Ectodermal cell (in vitro differentiated cells): ENCODE data around the gene SLC25A39.
"Not testable (repeated sequence)": the region's sequence is repeated elsewhere in the genome, so short reads cannot be mapped to it uniquely, and the experiment has no call there.

Source experiments
- H3K27ac ChIP-seq: 2 replicates; pipeline ENCODE4 v1.7.0; 2013; ENCODE audit warnings: mild to moderate bottlenecking, low read depth, low read length; ENCODE audit not compliant: insufficient read depth, poor library complexity, severe bottlenecking
- H3K27me3 ChIP-seq: 2 replicates; pipeline ENCODE4 v1.7.0; 2013; ENCODE audit warnings: mild to moderate bottlenecking, low read length; ENCODE audit not compliant: insufficient read depth, control insufficient read depth, poor library complexity, severe bottlenecking
- H3K36me3 ChIP-seq: one replicate; pipeline ENCODE4 v1.7.0; 2013; ENCODE audit warnings: low read length; ENCODE audit not compliant: control insufficient read depth, insufficient read depth
- H3K4me1 ChIP-seq: one replicate; pipeline ENCODE4 v1.7.0; 2013; ENCODE audit warnings: low read length; ENCODE audit not compliant: control insufficient read depth, insufficient read depth
- H3K4me3 ChIP-seq: 2 replicates; pipeline ENCODE4 v1.7.0; 2013; ENCODE audit warnings: low read depth, low read length, control low read depth; ENCODE audit not compliant: insufficient read depth
- H3K9me3 ChIP-seq: 2 replicates; pipeline ENCODE4 v1.7.0; 2013; ENCODE audit warnings: mild to moderate bottlenecking, low read length, moderate library complexity; ENCODE audit not compliant: control insufficient read depth
- WGBS, 2 experiments: methylation state at CpG; one replicate each; pipeline ENCODE4 v1.1.7; 2013; ENCODE audit warnings: missing lambda C conversion rate in 2 of 2; 5-methylcytosine and 5-hydroxymethylcytosine counted together

Gene SLC25A39

DNA sequence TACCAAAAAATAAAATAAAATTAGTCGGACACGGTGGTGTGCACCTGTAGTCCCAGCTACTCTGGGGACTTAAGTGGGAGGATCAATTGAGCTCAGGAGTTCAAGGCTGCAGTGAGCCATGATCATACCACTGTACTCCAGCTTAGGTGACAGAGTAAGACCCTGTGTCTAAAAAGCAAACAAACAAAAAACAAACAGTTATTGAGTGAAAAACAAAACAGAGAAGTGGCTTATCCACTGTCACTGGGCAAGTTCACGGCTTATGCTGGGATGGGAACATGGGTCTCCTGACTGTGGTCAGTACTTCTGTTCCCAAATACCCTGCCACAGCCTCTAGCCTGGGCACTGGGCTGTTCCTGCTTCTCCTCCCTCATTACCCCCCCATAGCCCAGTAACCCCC lies 10.9 kb upstream of the SLC25A39 start:
- no peak overlapping the region for H3K27ac ChIP-seq
- 77 to 93% methylated on average over 3 of the region's 3 CpGs for WGBS, 2 experiments
- H3K4me3 ChIP-seq: no peak overlapping the region
- no peaks in the 10 kb centered on the region for H3K9me3 ChIP-seq
- H3K4me1 ChIP-seq: no peaks in the 10 kb centered on the region
- no peaks in the 10 kb centered on the region for H3K27me3 ChIP-seq
- no peaks in the 10 kb centered on the region for H3K36me3 ChIP-seq

DNA sequence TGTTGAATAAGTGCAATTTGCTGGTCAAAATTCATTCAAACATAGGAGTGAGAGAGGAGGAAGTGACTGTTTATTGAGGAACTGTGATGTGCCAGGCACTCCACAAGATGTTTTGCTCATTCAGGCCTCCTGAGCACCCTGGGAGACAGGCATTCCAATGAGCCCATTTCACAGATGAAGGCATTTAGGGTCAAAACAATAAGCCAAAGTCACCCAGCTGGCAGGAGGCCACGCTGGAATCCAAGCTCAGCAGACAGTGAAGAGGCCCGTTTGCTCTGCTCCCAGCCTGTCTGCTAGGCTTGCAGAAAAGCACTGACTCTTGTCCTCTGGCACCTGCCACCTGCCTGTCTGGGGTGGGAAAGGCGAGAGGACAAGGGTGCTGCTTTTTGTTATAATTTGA lies 10.1 kb upstream of the SLC25A39 start:
- WGBS, 2 experiments: 54 to 57% methylated on average over 3 of the region's 3 CpGs
- no peaks in the 10 kb centered on the region for H3K36me3 ChIP-seq
- H3K4me3 ChIP-seq: no peak overlapping the region
- H3K4me1 ChIP-seq: no peaks in the 10 kb centered on the region
- H3K9me3 ChIP-seq: no peaks in the 10 kb centered on the region
- H3K27ac ChIP-seq: no peak overlapping the region
- no peaks in the 10 kb centered on the region for H3K27me3 ChIP-seq

DNA sequence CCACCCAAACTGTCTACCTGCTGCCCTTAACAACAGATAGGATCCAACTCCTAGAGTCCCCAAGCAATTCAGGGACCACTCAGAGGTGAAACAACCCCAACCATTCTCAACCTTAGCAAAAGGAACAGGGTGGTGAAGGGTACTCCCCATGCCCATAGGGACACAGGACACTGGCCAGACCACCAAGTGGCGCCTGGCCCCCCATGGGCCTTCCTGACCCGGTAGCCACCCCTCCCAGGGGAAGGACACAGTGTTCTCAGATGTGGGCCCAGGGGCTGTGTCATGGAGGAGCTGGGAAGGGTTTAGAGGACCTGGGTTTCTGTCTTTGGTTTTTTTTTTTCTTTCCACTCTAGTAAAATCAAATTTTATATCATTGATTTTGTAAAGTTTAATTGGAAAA lies 9.7 kb upstream of the SLC25A39 start:
- Histone ChIP-seq H3K4me1 (no peaks in the 10 kb centered on the region), H3K4me3 (no peak overlapping the region), H3K9me3 (no peaks in the 10 kb centered on the region), H3K27ac (no peak overlapping the region), H3K27me3 (no peaks in the 10 kb centered on the region), H3K36me3 (no peaks in the 10 kb centered on the region)
- WGBS, 2 experiments: 72 to 77% methylated on average over 2 of the region's 2 CpGs

DNA sequence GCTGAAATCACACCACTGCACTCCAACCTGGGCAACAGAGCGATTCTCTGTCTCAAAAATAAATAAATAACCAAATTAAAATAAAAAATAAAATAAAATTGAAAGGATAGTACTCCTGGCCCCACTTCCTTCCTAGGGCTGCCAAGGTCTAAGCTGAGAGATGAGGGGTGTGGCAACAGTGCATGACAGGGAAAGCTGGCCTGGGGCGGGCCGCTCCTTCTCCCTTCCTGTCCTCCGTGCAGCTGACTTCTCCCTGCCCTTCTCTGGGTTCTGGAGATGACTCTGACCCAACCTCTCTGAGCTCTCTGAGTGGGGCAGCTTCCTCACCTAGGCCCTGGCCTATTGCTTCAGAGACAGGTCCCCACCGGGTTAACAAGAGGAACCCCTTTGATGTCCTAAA lies 8.7 kb upstream of the SLC25A39 start:
- no peaks in the 10 kb centered on the region for H3K27me3 ChIP-seq
- WGBS, 2 experiments: 78 to 84% methylated on average over 4 of the region's 5 CpGs

DNA sequence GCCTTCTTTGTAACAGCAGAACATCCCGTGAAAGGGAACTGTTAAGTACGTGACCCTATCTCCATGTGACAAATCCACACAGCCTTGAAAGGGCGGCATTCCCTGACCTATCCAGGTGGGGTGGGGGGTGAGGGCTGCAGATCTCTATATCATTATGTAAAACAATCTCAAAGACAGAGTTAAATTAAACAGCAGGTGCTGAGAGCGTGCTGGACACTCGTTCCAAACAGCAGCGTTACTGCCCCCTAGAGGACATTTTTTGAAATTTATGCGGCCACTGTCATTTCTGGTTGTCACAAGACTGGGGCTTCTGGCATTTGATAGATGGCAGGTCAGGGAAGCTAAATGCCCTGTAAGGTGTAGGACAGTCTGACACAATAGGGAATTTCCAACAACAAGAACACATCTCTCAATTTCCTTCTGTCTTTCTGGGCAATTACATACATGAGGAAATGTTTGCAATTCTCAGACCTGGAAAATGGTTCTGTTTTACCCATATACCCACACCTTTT lies 6.7 kb upstream of the SLC25A39 start:
- 18 to 20% methylated on average over 7 of the region's 7 CpGs for WGBS, 2 experiments
- no peaks in the 10 kb centered on the region for H3K9me3 ChIP-seq
- no peak overlapping the region for H3K27ac ChIP-seq
- H3K36me3 ChIP-seq: no peaks in the 10 kb centered on the region
- peaks cover 3% of the 10 kb centered on the region for H3K27me3 ChIP-seq
- no peak overlapping the region for H3K4me3 ChIP-seq
- no peaks in the 10 kb centered on the region for H3K4me1 ChIP-seq

More for the DNA sequence above, 8.7 kb upstream of the SLC25A39 start:
- Histone ChIP-seq H3K27ac (no peak overlapping the region), H3K36me3 (no peaks in the 10 kb centered on the region), H3K4me1 (no peaks in the 10 kb centered on the region), H3K9me3 (no peaks in the 10 kb centered on the region), H3K4me3 (no peak overlapping the region)

DNA sequence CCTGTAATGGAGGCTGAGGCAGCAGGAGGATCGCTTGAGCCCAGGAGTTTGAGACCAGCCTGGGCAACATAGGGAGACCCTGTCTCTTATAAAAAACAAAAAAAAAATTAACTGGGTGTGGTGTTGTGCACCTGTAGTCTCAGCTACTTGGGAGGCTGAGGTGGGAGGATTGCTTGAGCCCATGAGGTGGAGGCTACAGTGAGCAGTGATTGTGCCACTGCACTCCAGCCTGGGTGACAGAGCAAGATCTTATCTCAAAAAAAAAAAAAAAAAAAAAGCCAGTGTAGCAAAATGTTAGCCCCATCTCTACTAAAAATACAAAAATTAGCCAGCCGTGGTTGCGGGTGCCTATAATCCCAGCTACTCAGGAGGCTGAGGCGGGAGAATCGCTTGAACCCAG lies 5.6 kb upstream of the SLC25A39 start:
- not testable (repeated sequence) for H3K27ac ChIP-seq, H3K36me3 ChIP-seq, H3K4me3 ChIP-seq, H3K9me3 ChIP-seq, H3K4me1 ChIP-seq
- peaks cover 13% of the 10 kb centered on the region for H3K27me3 ChIP-seq
- 91 to 94% methylated on average over 5 of the region's 5 CpGs for WGBS, 2 experiments

- H3K9me3 ChIP-seq, H3K27ac ChIP-seq, H3K4me1 ChIP-seq, H3K36me3 ChIP-seq, H3K4me3 ChIP-seq: not testable (repeated sequence)
- H3K27me3 ChIP-seq: peaks cover 18% of the 10 kb centered on the region
- 88 to 92% methylated on average over 5 of the region's 7 CpGs for WGBS, 2 experiments
Measured at GRCh38 chr17:44329516-44329915, 4.9 kb upstream of the SLC25A39 start.

DNA sequence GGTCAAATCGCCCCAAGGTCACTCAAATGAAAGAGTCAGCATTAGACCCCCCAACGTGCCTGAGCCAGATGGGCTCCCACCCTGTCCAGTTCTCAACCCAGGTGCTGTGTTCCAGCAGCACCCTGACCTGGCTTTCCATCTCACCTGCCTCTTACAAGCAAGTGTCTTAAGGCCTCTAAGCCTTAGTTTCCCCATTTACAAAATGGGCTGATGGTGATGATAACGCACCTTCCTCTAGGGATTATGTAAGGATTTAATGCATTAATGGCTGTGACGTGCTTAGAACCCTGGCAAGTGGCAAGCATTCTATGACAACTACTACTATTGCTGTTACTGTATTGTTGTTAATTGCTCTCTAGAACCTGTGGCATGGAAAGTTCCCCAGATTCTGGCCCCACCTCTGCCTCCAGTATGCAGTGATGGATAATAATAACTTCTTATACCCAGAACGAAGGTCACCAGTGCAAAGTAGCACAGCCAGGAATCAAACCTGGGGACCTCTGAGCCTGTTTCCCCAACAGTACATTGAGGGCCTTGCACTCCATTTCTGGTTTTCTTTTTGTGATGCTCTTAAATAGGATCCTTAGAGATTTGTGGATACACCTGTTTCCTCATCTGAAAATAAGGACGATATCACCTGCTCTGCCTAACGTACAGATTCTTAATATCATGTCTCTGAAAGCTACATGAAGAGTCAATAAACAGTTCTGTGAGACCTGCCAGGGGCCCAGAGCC lies 3.3 kb upstream of the SLC25A39 start:
- H3K4me3 ChIP-seq: no peak overlapping the region
- peaks cover 18% of the 10 kb centered on the region for H3K27me3 ChIP-seq
- peaks cover 2% of the 10 kb centered on the region for H3K4me1 ChIP-seq
- H3K27ac ChIP-seq: no peak overlapping the region
- 88 to 89% methylated on average over 7 of the region's 7 CpGs for WGBS, 2 experiments
- H3K36me3 ChIP-seq: no peaks in the 10 kb centered on the region
- no peaks in the 10 kb centered on the region for H3K9me3 ChIP-seq

DNA sequence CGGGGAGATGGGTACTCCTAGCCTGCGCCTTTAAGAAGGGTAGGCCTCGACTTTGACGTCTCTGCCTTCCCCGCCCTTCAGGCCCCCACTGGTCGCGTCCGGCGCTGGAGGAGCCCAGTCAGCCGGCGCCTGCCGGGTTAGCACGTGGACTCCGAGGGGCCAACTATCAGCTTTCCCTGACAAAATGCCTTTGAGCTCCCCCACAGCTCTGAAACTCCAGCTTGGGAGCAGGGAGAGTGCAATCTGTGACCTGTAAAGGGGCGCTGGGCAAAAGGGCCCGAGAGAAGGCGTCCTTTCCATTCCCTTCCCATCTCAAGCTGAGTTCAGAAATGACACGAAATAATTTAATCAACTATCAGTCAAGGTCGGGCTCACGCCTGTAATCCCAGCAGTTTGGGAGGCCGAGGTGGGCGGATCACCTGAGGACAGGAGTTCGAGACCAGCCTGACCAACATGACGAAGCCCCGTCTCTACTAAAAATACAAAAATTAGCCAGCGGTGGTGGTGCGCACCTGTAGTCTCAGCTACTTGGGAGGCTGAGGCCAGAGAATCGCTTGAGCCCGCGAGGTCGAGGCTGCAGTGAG lies 2.3 kb upstream of the SLC25A39 start:
- peaks cover 2% of the 10 kb centered on the region for H3K4me1 ChIP-seq
- no peak overlapping the region for H3K4me3 ChIP-seq
- WGBS, 2 experiments: 38 to 39% methylated on average over 31 of the region's 31 CpGs
- H3K27me3 ChIP-seq: peaks cover 18% of the 10 kb centered on the region
- H3K36me3 ChIP-seq: no peaks in the 10 kb centered on the region
- no peak overlapping the region for H3K27ac ChIP-seq
- H3K9me3 ChIP-seq: no peaks in the 10 kb centered on the region

GRCh38 chr17:44324092-44324570 lies 492 bp downstream of the SLC25A39 start:
- no peak overlapping the region for H3K27ac ChIP-seq
- WGBS, 2 experiments: 3% methylated on average over 38 of the region's 38 CpGs

More at GRCh38 chr17:44324092-44324570, 492 bp downstream of the SLC25A39 start:
- Histone ChIP-seq H3K27me3 (peaks cover 18% of the 10 kb centered on the region), H3K36me3 (peaks cover 22% of the 10 kb centered on the region), H3K4me1 (peaks cover 2% of the 10 kb centered on the region), H3K9me3 (no peaks in the 10 kb centered on the region), H3K4me3 (peak overlapping the region; percentile 85)
